ENCODE results near the gene CERS1.

The CERS1 gene

GRCh38 chr19:18845961-18846360, 50.0 kb downstream of the CERS1 start:
- DNase-seq (ENCODE audit: low spot score), result no peak
- POLR2A ChIA-PET (ENCODE audit: low non-redundant PET), result no interaction called here
- CTCF ChIA-PET, result interaction anchor here (0.7 to 1.2 kb wide), 3 partner anchors 11 to 140 kb away, joined by 3 to 6 read pairs (median 3); no protein-coding TSS in a partner anchor
- no peak for TF ChIP-seq CTCF (conservative IDR thresholded peaks at IDR 0.05; ENCODE audit: low read depth)
- H3K27ac ChIP-seq, result peak overlapping the region; percentile 57

GRCh38 chr19:18844806-18845329, 51.1 kb downstream of the CERS1 start:
- POLR2A ChIA-PET (ENCODE audit: low non-redundant PET), result no interaction called here
- CTCF ChIA-PET, result interaction anchor here (1.0 kb wide), 1 partner anchor 12 kb away, joined by 3 read pairs; no protein-coding TSS in a partner anchor
- no peak for TF ChIP-seq CTCF (conservative IDR thresholded peaks at IDR 0.05; ENCODE audit: low read depth)

GRCh38 chr19:18843960-18844359, 52.0 kb downstream of the CERS1 start:
- ChIA-PET POLR2A (ENCODE audit: low non-redundant PET) (no interaction called here), CTCF (interaction anchor here (0.6 kb wide), 1 partner anchor 12 kb away, joined by 5 read pairs; no protein-coding TSS in a partner anchor)

More at GRCh38 chr19:18844806-18845329, 51.1 kb downstream of the CERS1 start:
- no peak for DNase-seq (ENCODE audit: low spot score)
- peak overlapping the region; percentile 57 for H3K27ac ChIP-seq

GRCh38 chr19:18842166-18842565, 53.8 kb downstream of the CERS1 start:
- ChIA-PET POLR2A (ENCODE audit: low non-redundant PET) (interaction anchor here (0.9 kb wide), 1 partner anchor 253 kb away, joined by 3 read pairs; no protein-coding TSS in a partner anchor), CTCF (interaction anchor here (0.6 kb wide), 1 partner anchor 10 kb away, joined by 3 read pairs; no protein-coding TSS in a partner anchor)
- DNase-seq (ENCODE audit: low spot score), result no peak
- peak overlapping the region; percentile 7 for H3K27ac ChIP-seq
- TF ChIP-seq CTCF (conservative IDR thresholded peaks at IDR 0.05; ENCODE audit: low read depth), result no peak

More at GRCh38 chr19:18843960-18844359, 52.0 kb downstream of the CERS1 start:
- TF ChIP-seq CTCF (conservative IDR thresholded peaks at IDR 0.05; ENCODE audit: low read depth), result no peak
- H3K27ac ChIP-seq, result peak overlapping the region; percentile 57; the same call in 1 of the 2 replicates
- DNase-seq (ENCODE audit: low spot score), result no peak

- TF ChIP-seq CTCF (conservative IDR thresholded peaks at IDR 0.05; ENCODE audit: low read depth), result no peak
- ChIA-PET CTCF (no interaction called here), POLR2A (ENCODE audit: low non-redundant PET) (interaction anchor here (0.6 to 0.9 kb wide), 2 partner anchors 125 to 252 kb away, joined by 3 to 7 read pairs; no protein-coding TSS in a partner anchor)
- peak overlapping the region; percentile 31 for H3K27ac ChIP-seq
- no peak for DNase-seq (ENCODE audit: low spot score)
Measured at GRCh38 chr19:18841400-18841799, 54.6 kb downstream of the CERS1 start.

- DNase-seq (ENCODE audit: low spot score), result no peak
- ChIA-PET POLR2A (ENCODE audit: low non-redundant PET) (interaction anchor here (0.6 kb wide), 1 partner anchor 126 kb away, joined by 7 read pairs; no protein-coding TSS in a partner anchor), CTCF (interaction anchor here (0.7 kb wide), 1 partner anchor 22 kb away, joined by 5 read pairs; no protein-coding TSS in a partner anchor)
- no peak for TF ChIP-seq CTCF (conservative IDR thresholded peaks at IDR 0.05; ENCODE audit: low read depth)
- peak overlapping the region; percentile 44 for H3K27ac ChIP-seq
Measured at GRCh38 chr19:18840288-18841267, 55.4 kb downstream of the CERS1 start.
